Natural killer cell (primary cell): ENCODE measurements around the gene ZNF648. TPM values are rescaled to one million over a fixed set of nuclear protein-coding genes. Genes with fewer than 3 reads are reported as not detected.

Experiments used
- ATAC-seq, 3 donors: fragments of 150-1000 bp in 2 of 3; fragments of 200-7000 bp in 1 of 3; cut with Tn5 transposase; 1 replicate in 1 of 3; 2 replicates in 2 of 3; pipeline ENCODE4 v1.10.0; 2021; ENCODE audit warnings: mild to moderate bottlenecking in 2 of 3, moderate library complexity in 2 of 3
- DNase-seq, 2 donors: peaks; one replicate each; pipeline versions ENCODE4 v3.0.0 to v3.0.0-alpha.2; 2013 to 2021; ENCODE audit warnings: mixed read lengths in 1 of 2
- H3K27ac ChIP-seq: one replicate; pipeline ENCODE4 v1.5.1; 2013; ENCODE audit warnings: mild to moderate bottlenecking, low read length
- H3K27me3 ChIP-seq: one replicate; pipeline ENCODE4 v1.6.1; 2013; ENCODE audit warnings: low read length; ENCODE audit not compliant: control insufficient read depth, insufficient read depth
- H3K36me3 ChIP-seq: one replicate; pipeline ENCODE4 v1.6.1; 2013; ENCODE audit warnings: low read length; ENCODE audit not compliant: control insufficient read depth, insufficient read depth
- H3K4me1 ChIP-seq: one replicate; pipeline ENCODE4 v1.6.1; 2013; ENCODE audit warnings: low read length; ENCODE audit not compliant: control insufficient read depth, insufficient read depth
- H3K4me3 ChIP-seq: one replicate; pipeline ENCODE4 v1.5.1; 2013; ENCODE audit warnings: low read length
- H3K9me3 ChIP-seq: one replicate; pipeline ENCODE4 v1.6.1; 2013; ENCODE audit warnings: low read length; ENCODE audit not compliant: control insufficient read depth, insufficient read depth
- H3K27ac Mint-ChIP-seq, 2 donors: one replicate each; pipeline ENCODE4 v1.8.0; 2022; ENCODE audit warnings: mild to moderate bottlenecking in 2 of 2, mixed read lengths in 2 of 2, moderate library complexity in 1 of 2
- H3K27me3 Mint-ChIP-seq, 2 donors: one replicate each; pipeline ENCODE4 v1.8.0; 2022; ENCODE audit warnings: low read depth in 2 of 2, mixed read lengths in 2 of 2
- H3K36me3 Mint-ChIP-seq: one replicate; pipeline ENCODE4 v1.8.0; 2022; ENCODE audit warnings: mixed read lengths
- H3K4me1 Mint-ChIP-seq, 2 donors: one replicate each; pipeline ENCODE4 v1.8.0; 2022; ENCODE audit warnings: mixed read lengths in 2 of 2
- H3K4me3 Mint-ChIP-seq: one replicate; pipeline ENCODE4 v1.8.0; 2022; ENCODE audit warnings: mild to moderate bottlenecking, moderate library complexity, mixed read lengths
- H3K9me3 Mint-ChIP-seq, 2 donors: one replicate each; pipeline ENCODE4 v1.8.0; 2022; ENCODE audit warnings: mixed read lengths in 2 of 2
- CTCF ChIP-seq: fragments of 200-600 bp; IDR thresholded peaks from one replicate; pipeline ENCODE4 v1.8.0; 2022; ENCODE audit warnings: antibody characterized with exemption
- WGBS: methylation state at CpG from one replicate; pipeline ENCODE4 v1.1.7; 2013; ENCODE audit warnings: missing lambda C conversion rate; ENCODE audit not compliant: insufficient coverage; 5-methylcytosine and 5-hydroxymethylcytosine counted together
- intact Hi-C: fragments of 100-400 bp; cut with micrococcal nuclease; formaldehyde crosslinking; loops from one replicate; pipeline ENCODE4 v1.14.2; 2022
- total RNA-seq, 4 donors: library from RNA; stranded (reverse); fragments of 120-200 nt in 1 of 4; gene quantifications; one replicate each; pipeline versions ENCODE4 v1.2.3 to v1.2.4, GENCODE V29; 2013 to 2022

The ZNF648 gene
- total RNA-seq, result not detected
- total RNA-seq (2013), result not detected

- Histone ChIP-seq H3K9me3 (no peaks in the 10 kb centered on the region), H3K27ac (no peak within 1 kb of the TSS), H3K27me3 (no peaks in the 10 kb centered on the region), H3K4me1 (no peaks in the 10 kb centered on the region), H3K36me3 (no peaks in the 10 kb centered on the region), H3K4me3 (no peak within 1 kb of the TSS)
- no peaks in the 10 kb centered on the region for H3K36me3 Mint-ChIP-seq
- no peak for TF ChIP-seq CTCF
- ATAC-seq (no peak), DNase-seq (no peak)
- intact Hi-C loops, result no loop called here
- 56% methylated on average over 4 of the region's 4 CpGs for WGBS
- H3K27me3 Mint-ChIP-seq, result peaks cover 19 to 57% of the 10 kb centered on the region in 2 donors
- no peaks in the 10 kb centered on the region for H3K9me3 Mint-ChIP-seq
- H3K4me1 Mint-ChIP-seq, result no peaks in the 10 kb centered on the region
- no peak within 1 kb of the TSS for H3K4me3 Mint-ChIP-seq
- no peak within 1 kb of the TSS for H3K27ac Mint-ChIP-seq
Observed at GRCh38 chr1:182061594-182061993, at the start of gene ZNF648. ZNF648 (minus strand) TSS chr1:182061712; CDS start chr1:182058010, 3,702 bp downstream.

GRCh38 chr1:182110635-182111034, 49.1 kb upstream of the ZNF648 start:
- Histone ChIP-seq H3K9me3 (no peaks in the 10 kb centered on the region), H3K27me3 (no peaks in the 10 kb centered on the region), H3K4me3 (no peak overlapping the region), H3K4me1 (no peaks in the 10 kb centered on the region), H3K36me3 (no peaks in the 10 kb centered on the region), H3K27ac (no peak overlapping the region)
- Mint-ChIP-seq H3K9me3 (no peaks in the 10 kb centered on the region), H3K4me3 (no peak overlapping the region), H3K36me3 (no peaks in the 10 kb centered on the region), H3K27ac (no peak overlapping the region), H3K4me1 (no peaks in the 10 kb centered on the region), H3K27me3 (peaks cover 23 to 49% of the 10 kb centered on the region in 2 donors)
- WGBS, result 79% methylated on average over 6 of the region's 6 CpGs
- no peak for TF ChIP-seq CTCF
- intact Hi-C loops, result no loop called here
- ATAC-seq (no peak), DNase-seq (no peak)

GRCh38 chr1:182109771-182110170, 48.3 kb upstream of the ZNF648 start:
- Histone ChIP-seq H3K9me3 (no peaks in the 10 kb centered on the region), H3K36me3 (no peaks in the 10 kb centered on the region), H3K4me1 (no peaks in the 10 kb centered on the region), H3K27me3 (peaks cover 3% of the 10 kb centered on the region), H3K4me3 (no peak overlapping the region), H3K27ac (no peak overlapping the region)
- WGBS, result 94% methylated on average over 3 of the region's 3 CpGs
- ATAC-seq, result no peak
- peaks cover 27 to 49% of the 10 kb centered on the region in 2 donors for H3K27me3 Mint-ChIP-seq
- TF ChIP-seq CTCF, result no peak
- H3K4me1 Mint-ChIP-seq, result no peaks in the 10 kb centered on the region
- no peak overlapping the region for H3K4me3 Mint-ChIP-seq
- DNase-seq, result no peak
- H3K36me3 Mint-ChIP-seq, result no peaks in the 10 kb centered on the region
- intact Hi-C loops, result no loop called here
- H3K9me3 Mint-ChIP-seq, result no peaks in the 10 kb centered on the region
- no peak overlapping the region for H3K27ac Mint-ChIP-seq

GRCh38 chr1:182107209-182107608, 45.7 kb upstream of the ZNF648 start:
- DNase-seq (no peak), ATAC-seq (no peak)
- Mint-ChIP-seq H3K27ac (no peak overlapping the region), H3K4me3 (no peak overlapping the region), H3K9me3 (no peaks in the 10 kb centered on the region), H3K27me3 (peaks cover 23 to 41% of the 10 kb centered on the region in 2 donors), H3K4me1 (no peaks in the 10 kb centered on the region), H3K36me3 (no peaks in the 10 kb centered on the region)
- no peak overlapping the region for H3K27ac ChIP-seq
- H3K36me3 ChIP-seq, result no peaks in the 10 kb centered on the region
- H3K9me3 ChIP-seq, result no peaks in the 10 kb centered on the region
- H3K27me3 ChIP-seq, result peaks cover 3% of the 10 kb centered on the region
- H3K4me1 ChIP-seq, result no peaks in the 10 kb centered on the region
- no peak for TF ChIP-seq CTCF
- H3K4me3 ChIP-seq, result no peak overlapping the region
- intact Hi-C loops, result no loop called here
- WGBS, result 87% methylated on average over 2 of the region's 2 CpGs
